Stimulated activated CD8-positive, alpha-beta memory T cell treated with anti-CD3 and anti-CD28 coated beads, Interleukin-15, amount 100 ng/mL, for 48 hours (primary cell): ENCODE results near the gene RAB36.

Experiments
- DNase-seq, 2 donors: peaks; one replicate each; pipeline ENCODE4 v3.0.0-alpha.2; 2020; ENCODE audit warnings: low read depth in 2 of 2

The RAB36 gene

DNA sequence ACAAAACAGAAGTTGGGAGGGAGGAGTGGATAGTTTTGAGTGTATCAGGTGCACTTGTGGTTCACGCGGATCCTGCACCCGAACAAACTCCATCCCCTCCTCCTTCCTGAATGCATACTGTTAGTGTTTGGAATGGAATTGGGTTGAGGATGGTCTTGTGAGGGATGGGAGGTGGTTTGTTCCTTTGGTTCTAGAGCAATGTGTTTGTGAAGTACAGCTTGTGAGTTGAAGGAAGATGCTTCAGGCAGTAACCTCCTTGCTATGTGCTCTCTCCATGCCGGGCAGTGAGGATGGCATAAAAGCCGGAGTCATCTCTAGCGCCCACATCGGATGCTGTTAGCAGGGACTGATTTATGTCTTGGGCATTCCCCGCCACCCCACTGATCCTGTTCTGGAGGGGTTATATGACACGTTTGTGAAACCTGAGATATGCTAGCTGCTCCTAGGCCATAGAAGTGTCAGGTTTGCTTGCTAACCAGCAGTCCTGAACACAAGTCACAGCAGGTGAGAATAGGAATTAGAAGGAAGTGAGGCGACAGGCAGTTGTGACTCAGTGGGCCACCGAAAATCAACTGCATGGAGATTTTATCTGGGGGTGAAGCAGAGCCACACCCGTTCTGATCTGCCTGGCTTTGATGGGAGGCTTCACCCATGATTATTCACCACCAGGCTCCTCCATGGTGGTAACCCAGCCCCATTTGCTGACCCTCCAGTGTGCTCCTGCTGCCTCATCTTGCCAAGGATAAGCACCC, 37.2 kb downstream of the RAB36 start:
- peak; percentile 59 to 63 for DNase-seq

GRCh38 chr22:23183061-23183698, 37.9 kb downstream of the RAB36 start:
- DNase-seq = no peak

DNA sequence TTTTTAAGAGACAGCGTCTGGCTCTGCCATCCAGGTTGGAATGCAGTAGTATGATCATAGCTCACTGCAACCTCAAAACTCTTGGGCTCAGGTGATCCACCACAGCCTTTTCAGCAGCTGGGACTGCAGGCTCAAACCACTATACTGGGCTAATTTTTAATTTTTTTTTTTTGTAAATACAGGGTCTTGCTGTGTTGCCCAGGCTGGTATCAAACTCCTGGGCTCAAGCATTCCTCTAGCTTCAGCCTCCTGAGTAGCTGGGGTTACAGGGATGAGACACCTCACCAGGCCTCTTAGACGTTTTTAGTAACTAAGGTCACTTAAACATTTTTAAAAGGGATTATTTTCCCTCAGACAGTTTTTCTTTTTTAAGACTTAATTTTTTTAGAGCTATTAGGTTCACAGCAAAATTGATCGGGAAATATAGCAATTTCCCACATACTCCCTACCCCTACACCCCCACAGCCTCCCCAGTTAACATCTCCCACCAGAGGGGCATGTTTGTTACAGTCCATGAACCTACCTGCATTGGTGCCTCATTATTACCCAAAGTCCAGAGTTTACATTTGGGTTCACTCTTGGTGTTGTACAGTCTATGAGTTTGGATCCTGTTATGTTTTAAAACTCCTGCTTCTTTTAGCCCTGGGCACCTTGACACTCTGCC, 39.0 kb downstream of the RAB36 start:
- no peak for DNase-seq

DNA sequence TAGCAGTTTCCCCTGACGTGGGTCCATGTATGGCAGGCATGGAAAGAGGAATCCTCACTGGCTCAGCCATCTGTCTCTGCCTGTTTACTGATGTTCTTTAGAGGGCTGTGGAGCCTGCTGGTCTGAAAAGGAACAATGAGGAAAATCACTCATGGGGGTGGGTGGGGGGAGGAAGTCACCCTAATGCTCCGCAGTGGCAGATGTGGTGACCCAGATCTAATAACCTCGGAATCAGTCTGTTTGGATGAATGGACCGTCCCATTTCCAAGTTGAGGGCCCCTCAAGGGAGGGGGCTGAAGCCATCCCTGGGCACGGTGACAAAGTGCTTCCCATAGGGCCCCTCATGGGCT, 39.5 kb downstream of the RAB36 start:
- DNase-seq = no peak

DNA sequence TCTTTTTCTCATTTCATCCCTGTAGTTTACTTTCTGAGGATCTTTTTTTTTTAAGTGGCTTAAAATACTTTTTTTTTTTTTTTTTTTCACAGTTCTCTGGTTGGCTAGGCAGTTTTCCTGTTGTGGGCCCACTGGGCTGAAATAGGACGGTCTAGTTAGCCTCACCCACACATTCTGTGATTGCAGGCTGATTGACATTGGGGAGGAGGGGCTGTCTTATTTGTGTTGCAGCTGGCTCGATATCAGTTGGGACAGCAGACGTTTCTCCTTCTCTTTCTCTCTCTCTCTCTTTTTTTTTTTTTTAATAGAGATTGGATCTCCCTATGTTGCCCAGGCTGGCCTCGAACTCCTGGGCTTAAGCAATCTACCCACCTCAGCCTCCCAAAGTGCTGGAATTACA, 41.9 kb downstream of the RAB36 start:
- DNase-seq = no peak

GRCh38 chr22:23187871-23188700, 42.8 kb downstream of the RAB36 start:
- DNase-seq = no peak

DNA sequence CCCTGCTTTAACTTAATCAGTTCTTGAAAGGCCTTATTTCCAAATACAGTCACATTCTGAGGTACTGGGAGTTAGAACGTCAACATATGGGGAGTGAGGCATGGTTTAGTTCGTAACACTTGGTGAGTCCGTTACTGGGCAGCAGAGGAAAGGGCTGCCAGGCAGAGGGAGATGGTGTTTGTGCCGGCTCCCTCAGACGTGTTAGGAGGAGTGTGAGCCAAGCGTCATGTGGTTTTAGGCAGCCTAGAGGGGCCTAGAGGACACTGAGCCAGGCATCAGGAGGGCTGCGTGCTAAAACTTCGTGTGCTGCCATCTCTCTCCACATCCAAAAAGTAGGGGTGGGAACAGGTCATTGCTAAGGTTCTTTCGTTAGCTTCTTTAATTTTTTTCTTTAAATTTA, 45.2 kb downstream of the RAB36 start:
- no peak for DNase-seq

- DNase-seq = no peak
Observed at GRCh38 chr22:23192133-23192532, 46.9 kb downstream of the RAB36 start.

GRCh38 chr22:23192558-23192957, 47.3 kb downstream of the RAB36 start:
- DNase-seq = no peak

GRCh38 chr22:23193196-23193827, 48.0 kb downstream of the RAB36 start:
- no peak for DNase-seq

GRCh38 chr22:23193882-23194281, 48.6 kb downstream of the RAB36 start:
- no peak for DNase-seq

DNA sequence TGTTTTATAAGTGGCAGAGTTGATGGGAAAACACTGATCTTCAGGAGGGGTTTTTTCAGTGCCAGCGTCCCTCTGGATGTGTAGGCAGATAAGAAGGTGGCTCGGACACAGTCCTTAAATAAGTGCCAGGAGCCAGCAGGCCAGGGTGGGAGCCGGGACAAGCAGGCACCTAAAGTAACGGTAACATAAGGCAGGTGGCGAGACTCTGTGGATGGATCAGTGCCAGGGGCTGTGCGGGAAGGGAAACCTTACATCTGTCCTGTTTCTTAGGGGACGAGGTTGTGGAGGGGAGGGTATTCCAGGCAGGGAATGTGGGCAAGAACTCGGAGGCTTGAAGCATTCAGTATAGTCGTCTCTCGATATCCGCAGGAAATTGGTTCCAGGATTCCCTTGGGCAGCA, 50.9 kb downstream of the RAB36 start:
- DNase-seq = no peak

- no peak for DNase-seq
Observed at GRCh38 chr22:23197836-23198235, 52.6 kb downstream of the RAB36 start.

- no peak for DNase-seq
Observed at GRCh38 chr22:23199159-23199558, 53.9 kb downstream of the RAB36 start.

GRCh38 chr22:23200898-23201297, 55.6 kb downstream of the RAB36 start:
- DNase-seq = no peak

DNA sequence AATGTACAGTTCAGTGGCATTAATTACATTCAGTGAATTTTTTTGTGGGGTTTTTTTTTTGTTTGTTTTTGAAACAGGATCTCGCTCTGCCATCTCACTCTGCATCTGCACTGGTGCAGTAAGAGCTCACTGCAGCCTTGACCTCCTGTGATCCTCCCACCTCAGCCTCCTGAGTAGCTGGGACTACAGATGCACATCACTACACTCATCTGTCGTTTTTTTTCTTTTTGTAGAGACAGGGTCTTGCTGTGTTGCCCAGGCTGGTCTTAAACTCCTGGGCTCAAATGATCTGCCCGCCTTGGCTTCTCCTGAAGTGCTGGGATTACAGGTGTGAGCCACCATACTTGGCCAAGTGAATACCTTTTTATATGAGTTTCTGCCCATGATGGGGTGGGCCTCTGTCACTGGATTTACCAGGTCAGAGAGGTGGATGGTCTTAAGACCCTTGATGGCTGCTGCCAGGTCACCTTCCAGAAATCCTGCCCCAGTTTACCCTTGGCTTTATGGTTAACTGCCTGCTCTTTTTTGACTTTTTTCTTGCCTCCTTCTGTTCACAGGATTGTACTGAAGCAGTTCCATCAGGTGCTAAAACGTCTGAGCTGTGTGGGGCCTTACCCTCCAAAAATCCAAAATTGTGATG, 57.7 kb downstream of the RAB36 start:
- no peak for DNase-seq

- DNase-seq = no peak
Observed at GRCh38 chr22:23203452-23204124, 58.3 kb downstream of the RAB36 start.

DNA sequence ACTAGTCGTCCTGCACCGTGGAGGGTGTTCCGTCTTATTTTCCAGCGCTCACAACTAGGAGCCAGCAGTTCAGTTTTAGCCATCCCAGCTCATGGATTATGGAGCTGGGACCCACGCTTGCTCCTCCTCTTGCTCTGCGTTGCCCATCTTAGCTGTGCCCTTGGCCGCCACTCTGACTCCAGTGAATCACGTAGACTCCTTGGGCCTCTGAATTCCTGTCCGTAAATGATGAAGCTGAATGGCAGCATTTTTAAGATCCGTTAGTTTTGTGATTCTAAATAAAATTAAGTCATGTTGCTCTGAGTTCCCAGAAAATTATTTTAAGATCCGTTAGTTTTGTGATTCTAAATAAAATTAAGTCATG, 58.8 kb downstream of the RAB36 start:
- DNase-seq = no peak

DNA sequence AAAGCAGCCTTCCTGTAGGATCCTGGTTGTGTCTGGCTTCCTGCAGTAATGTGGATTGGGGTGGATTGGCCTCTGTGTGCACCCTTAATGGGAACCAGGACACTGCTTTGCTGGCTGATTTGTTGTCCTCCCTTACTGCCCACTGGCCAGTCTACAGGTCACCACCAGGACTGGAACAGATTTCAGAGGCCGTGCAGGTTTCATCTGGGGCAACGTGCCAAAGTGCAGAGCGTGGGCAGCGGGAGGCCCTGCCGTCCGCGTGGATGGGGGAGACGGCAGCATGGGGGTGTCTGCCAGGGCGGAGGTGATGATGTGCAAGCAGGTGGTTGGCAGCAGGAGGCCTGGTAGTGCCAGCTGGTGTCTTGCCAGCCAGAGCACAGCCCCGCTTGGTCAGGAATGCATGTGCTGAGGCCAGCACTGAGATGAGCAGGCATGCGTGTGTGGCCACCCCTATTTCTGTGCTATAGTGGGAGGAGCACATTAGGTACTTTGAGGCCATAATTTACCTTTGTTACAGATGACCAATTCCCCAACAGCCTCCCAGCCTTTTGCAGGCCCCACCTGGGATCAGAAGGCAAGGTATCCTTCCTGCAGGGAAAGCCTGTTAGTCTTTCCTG, 59.4 kb downstream of the RAB36 start:
- no peak for DNase-seq

DNA sequence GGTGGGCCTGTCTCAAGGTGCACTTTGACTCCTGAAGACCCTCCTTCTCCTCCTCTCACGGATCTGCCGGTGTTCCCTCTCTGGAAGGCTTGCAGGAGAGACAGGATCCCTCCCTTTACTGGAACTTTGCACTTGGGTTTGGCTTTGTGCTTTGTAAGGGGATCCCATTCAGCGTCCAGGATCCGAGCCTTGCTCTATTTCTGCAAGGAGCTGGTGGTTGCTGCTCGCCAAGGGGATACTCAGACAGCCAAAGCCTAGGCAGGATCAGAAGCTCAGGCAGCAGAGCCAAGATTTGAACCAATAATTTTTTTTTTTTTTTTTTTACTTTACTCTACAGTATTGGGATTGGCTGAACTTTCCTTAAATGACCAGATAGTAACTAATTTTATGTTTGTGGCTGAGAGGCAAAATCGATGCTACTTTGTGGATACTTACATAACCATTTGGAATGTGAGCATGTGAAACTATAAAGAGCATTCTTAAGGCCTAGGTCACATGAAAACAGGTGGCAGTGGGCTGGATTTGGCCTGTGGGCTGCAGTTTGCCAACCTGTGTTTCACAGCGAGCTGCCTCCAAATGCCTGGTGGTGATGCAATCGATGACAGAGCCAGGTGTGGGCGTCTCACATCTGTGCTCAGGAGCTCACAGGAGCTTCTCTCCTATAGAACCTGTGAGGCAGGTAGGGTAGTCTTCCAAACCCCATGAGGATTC, 60.2 kb downstream of the RAB36 start:
- DNase-seq = no peak
